ENCODE data around the gene CCDC148. TPM values are rescaled to one million over a fixed set of nuclear protein-coding genes. Genes with fewer than 3 reads are reported as not detected.

The CCDC148 gene
- polyA plus RNA-seq, 3 donors: not detected

DNA sequence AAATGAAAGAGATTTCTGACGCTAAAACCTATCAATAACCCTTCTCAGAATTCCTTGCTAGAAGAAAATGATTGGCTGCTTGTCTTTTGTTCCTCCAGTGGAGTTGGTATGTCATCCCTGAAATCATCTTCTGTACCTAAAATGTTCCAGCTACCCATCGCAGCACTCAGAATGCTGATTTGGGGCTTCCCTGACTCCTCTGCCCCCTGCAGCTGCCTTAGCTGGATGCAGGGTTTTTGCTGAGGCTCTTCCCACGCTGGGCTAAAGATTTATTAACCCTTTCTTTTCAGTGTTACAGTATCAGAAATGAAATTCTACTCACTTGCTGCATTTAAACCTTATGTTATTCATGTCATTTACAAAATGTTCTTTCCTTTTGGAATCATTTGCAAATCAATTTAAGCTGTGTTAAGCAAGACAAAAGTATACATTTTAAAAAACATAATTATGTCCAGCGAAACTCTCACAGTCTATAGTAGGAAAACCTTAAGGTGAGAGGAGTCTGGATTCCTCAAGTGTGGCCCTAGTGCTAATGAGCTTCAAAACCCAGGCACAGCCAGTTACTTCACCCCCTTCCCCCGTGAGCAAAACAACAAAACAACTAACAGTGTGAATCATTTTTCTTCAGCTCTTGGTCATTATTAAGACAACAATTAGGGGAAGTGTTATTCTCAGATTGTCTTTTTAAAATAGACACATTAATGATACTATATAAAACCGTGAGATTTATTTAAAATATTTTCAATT lies 33.0 kb upstream of the CCDC148 start:
- Histone ChIP-seq H3K79me2 (ENCODE audit: insufficient read depth, low read length) (peaks cover 31% of the 10 kb centered on the region), H3K9ac (ENCODE audit: insufficient read depth, low read length, poor library complexity, severe bottlenecking) (no peak overlapping the region), H3K4me2 (replicated peaks; ENCODE audit: extremely low read depth, low read length, poor library complexity, severe bottlenecking) (no peak overlapping the region), H3K27ac (ENCODE audit: low read depth in 1 of 2, low read length in 2 of 2) (no peak overlapping the region), H3K9me3 (replicated peaks in 1 of 2; ENCODE audit: control insufficient read depth in 1 of 2, insufficient read depth in 1 of 2, low read length in 2 of 2) (no peaks in the 10 kb centered on the region), H3K4me1 (ENCODE audit: control insufficient read depth in 1 of 2, insufficient read depth in 2 of 2, low read length in 2 of 2) (no peaks in the 10 kb centered on the region), H2AFZ (ENCODE audit: insufficient read depth, low read depth, low read length, poor library complexity, severe bottlenecking) (no peak overlapping the region), H4K20me1 (ENCODE audit: insufficient read depth, low read length) (no peaks in the 10 kb centered on the region), H3K4me3 (replicated peaks in 1 of 3; ENCODE audit: low read depth in 2 of 3, low read length in 3 of 3) (no peak overlapping the region), H3K27me3 (ENCODE audit: control insufficient read depth in 2 of 2, insufficient read depth in 2 of 2, low read length in 2 of 2) (no peaks in the 10 kb centered on the region), H3K36me3 (replicated peaks in 1 of 2; ENCODE audit: control insufficient read depth in 1 of 2, insufficient read depth in 2 of 2, low read length in 2 of 2) (no peaks in the 10 kb centered on the region)
- H3K4me3 Mint-ChIP-seq: no peak overlapping the region
- H3K27me3 Mint-ChIP-seq (ENCODE audit: low read depth in 3 of 3): no peaks in the 10 kb centered on the region
- H3K36me3 Mint-ChIP-seq: no peaks in the 10 kb centered on the region
- intact Hi-C loops (cut with micrococcal nuclease): no loop called here
- no peak for DNase-seq
- no peaks in the 10 kb centered on the region for H3K9me3 Mint-ChIP-seq
- WGBS (ENCODE audit: insufficient coverage): 100% methylated on average over 1 of the region's 6 CpGs
- peaks cover 13% of the 10 kb centered on the region for H3K4me1 Mint-ChIP-seq
- peak overlapping the region in 1 of 7 donors; percentile 31 for H3K27ac Mint-ChIP-seq
- TF ChIP-seq CTCF (IDR thresholded peaks at IDR 0.05): no peak

GRCh38 chr2:158488442-158489216 lies 32.1 kb upstream of the CCDC148 start:
- no peaks in the 10 kb centered on the region for H4K20me1 ChIP-seq (ENCODE audit: insufficient read depth, low read length)

More at GRCh38 chr2:158488442-158489216, 32.1 kb upstream of the CCDC148 start:
- peaks cover 13% of the 10 kb centered on the region for H3K4me1 Mint-ChIP-seq
- Histone ChIP-seq H3K79me2 (ENCODE audit: insufficient read depth, low read length) (peaks cover 34% of the 10 kb centered on the region), H2AFZ (ENCODE audit: insufficient read depth, low read depth, low read length, poor library complexity, severe bottlenecking) (no peak overlapping the region), H3K4me3 (replicated peaks in 1 of 3; ENCODE audit: low read depth in 2 of 3, low read length in 3 of 3) (no peak overlapping the region), H3K9me3 (replicated peaks in 1 of 2; ENCODE audit: control insufficient read depth in 1 of 2, insufficient read depth in 1 of 2, low read length in 2 of 2) (no peaks in the 10 kb centered on the region), H3K4me2 (replicated peaks; ENCODE audit: extremely low read depth, low read length, poor library complexity, severe bottlenecking) (no peak overlapping the region), H3K36me3 (replicated peaks in 1 of 2; ENCODE audit: control insufficient read depth in 1 of 2, insufficient read depth in 2 of 2, low read length in 2 of 2) (no peaks in the 10 kb centered on the region), H3K27me3 (ENCODE audit: control insufficient read depth in 2 of 2, insufficient read depth in 2 of 2, low read length in 2 of 2) (no peaks in the 10 kb centered on the region), H3K9ac (ENCODE audit: insufficient read depth, low read length, poor library complexity, severe bottlenecking) (no peak overlapping the region), H3K4me1 (ENCODE audit: control insufficient read depth in 1 of 2, insufficient read depth in 2 of 2, low read length in 2 of 2) (no peaks in the 10 kb centered on the region), H3K27ac (ENCODE audit: low read depth in 1 of 2, low read length in 2 of 2) (no peak overlapping the region)
- H3K9me3 Mint-ChIP-seq: no peaks in the 10 kb centered on the region
- peak overlapping the region in 1 of 7 donors; percentile 13 for H3K27ac Mint-ChIP-seq
- no peak for DNase-seq
- intact Hi-C loops (cut with micrococcal nuclease): no loop called here
- TF ChIP-seq CTCF (IDR thresholded peaks at IDR 0.05): no peak
- no peaks in the 10 kb centered on the region for H3K27me3 Mint-ChIP-seq (ENCODE audit: low read depth in 3 of 3)
- no peak overlapping the region for H3K4me3 Mint-ChIP-seq
- no CpG with 5 or more reads among the region's 2 CpGs for WGBS (ENCODE audit: insufficient coverage)
- no peaks in the 10 kb centered on the region for H3K36me3 Mint-ChIP-seq
